SK-N-SH (cell line): ENCODE results near the gene CNTROB.
A peak's percentile ranks its signal among the peaks of the same experiment; 100 is the strongest.

Source experiments
- CHD2 ChIP-seq: fragments of 150-350 bp; IDR thresholded peaks from 2 replicates; pipeline ENCODE4 v1.6.1; 2018; ENCODE audit warnings: low read length; ENCODE audit not compliant: partially characterized antibody
- CTCF ChIP-seq: fragments of 200-600 bp; sonication (generic); IDR thresholded peaks from 2 replicates; pipeline ENCODE4 v1.6.1; 2017; ENCODE audit warnings: antibody characterized with exemption, mild to moderate bottlenecking, moderate library complexity
- MXI1 ChIP-seq: IDR thresholded peaks from 2 replicates; pipeline ENCODE4 v1.6.1; 2012; ENCODE audit warnings: mild to moderate bottlenecking, low read depth, low read length, improper control_type of control experiment
- TAF1 ChIP-seq: IDR thresholded peaks from 2 replicates; pipeline ENCODE4 v1.6.1; 2012; ENCODE audit warnings: low read depth, mild to moderate bottlenecking, low read length, moderate library complexity, borderline replicate concordance

GRCh38 chr17:7931709-7932482 is at the start of gene CNTROB, which contains the start of gene TRAPPC1:
- TF ChIP-seq CTCF: no peak
- TF ChIP-seq CHD2: peak; percentile 98
- TF ChIP-seq MXI1: peak; percentile 78; the same call in 1 of the 2 replicates
- peak; percentile 29; the same call in 1 of the 2 replicates for TF ChIP-seq TAF1
